DOHH2 (cell line): ENCODE data around the gene MARVELD2.

Experiments
- EZH2phosphoT487 ChIP-seq: fragments of 200-600 bp; sonication (generic); IDR thresholded peaks from 2 replicates; pipeline ENCODE4 v1.6.1; 2017; ENCODE audit warnings: borderline replicate concordance, mild to moderate bottlenecking, antibody characterized with exemption, low read length, moderate library complexity, mixed read lengths
- TF ChIP-seq, protein P1 (sequence below): fragments of 200-600 bp; sonication (generic); IDR thresholded peaks from one replicate; pipeline ENCODE4 v1.5.1; 2014; ENCODE audit warnings: antibody characterized with exemption, mild to moderate bottlenecking, low read depth, low read length; ENCODE audit not compliant: poor library complexity, severe bottlenecking

DNA sequence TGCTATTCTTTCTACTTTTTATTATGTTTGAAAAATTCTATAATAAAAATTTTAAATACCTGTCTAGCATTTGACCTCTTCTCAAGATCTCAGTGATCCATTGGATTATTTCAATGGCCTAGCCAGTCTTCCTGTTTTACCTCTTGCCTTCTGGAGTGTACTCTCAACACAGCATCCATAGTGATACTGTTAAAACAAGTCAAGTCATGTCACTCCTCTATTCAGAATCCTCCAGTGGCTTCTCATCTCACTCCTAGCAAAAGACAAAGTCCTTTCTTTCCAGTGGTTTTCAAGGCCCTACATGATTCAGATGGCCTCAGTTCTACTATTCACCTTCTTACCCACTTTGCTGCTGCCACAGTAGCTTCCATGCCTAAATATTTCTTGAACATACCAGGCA lies 1.8 kb downstream of the MARVELD2 start:
- TF ChIP-seq, protein P1, sequence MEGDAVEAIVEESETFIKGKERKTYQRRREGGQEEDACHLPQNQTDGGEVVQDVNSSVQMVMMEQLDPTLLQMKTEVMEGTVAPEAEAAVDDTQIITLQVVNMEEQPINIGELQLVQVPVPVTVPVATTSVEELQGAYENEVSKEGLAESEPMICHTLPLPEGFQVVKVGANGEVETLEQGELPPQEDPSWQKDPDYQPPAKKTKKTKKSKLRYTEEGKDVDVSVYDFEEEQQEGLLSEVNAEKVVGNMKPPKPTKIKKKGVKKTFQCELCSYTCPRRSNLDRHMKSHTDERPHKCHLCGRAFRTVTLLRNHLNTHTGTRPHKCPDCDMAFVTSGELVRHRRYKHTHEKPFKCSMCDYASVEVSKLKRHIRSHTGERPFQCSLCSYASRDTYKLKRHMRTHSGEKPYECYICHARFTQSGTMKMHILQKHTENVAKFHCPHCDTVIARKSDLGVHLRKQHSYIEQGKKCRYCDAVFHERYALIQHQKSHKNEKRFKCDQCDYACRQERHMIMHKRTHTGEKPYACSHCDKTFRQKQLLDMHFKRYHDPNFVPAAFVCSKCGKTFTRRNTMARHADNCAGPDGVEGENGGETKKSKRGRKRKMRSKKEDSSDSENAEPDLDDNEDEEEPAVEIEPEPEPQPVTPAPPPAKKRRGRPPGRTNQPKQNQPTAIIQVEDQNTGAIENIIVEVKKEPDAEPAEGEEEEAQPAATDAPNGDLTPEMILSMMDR = no peak
- TF ChIP-seq EZH2phosphoT487 = no peak
